GM18861 (cell line): ENCODE measurements around the gene HTD2.
"Not testable (repeated sequence)": the region's sequence is repeated elsewhere in the genome, so short reads cannot be mapped to it uniquely, and the experiment has no call there.

Experiments used
- ATAC-seq: cut with Tn5 transposase; IDR thresholded peaks from one replicate; pipeline ENCODE4 v1.9.1; 2021; ENCODE audit not compliant: unreplicated experiment

HTD2 gene

GRCh38 chr3:58331593-58332152 is 25.4 kb downstream of the HTD2 start:
- no peak for ATAC-seq

GRCh38 chr3:58332575-58333188 is 26.4 kb downstream of the HTD2 start, which contains the start of gene PXK:
PXK (plus strand) TSS chr3:58332892; CDS start chr3:58332989, 97 bp downstream.
- peak; percentile 70 for ATAC-seq

GRCh38 chr3:58333206-58334012 is 27.1 kb downstream of the HTD2 start:
- ATAC-seq: no peak

GRCh38 chr3:58334013-58334321 is 27.6 kb downstream of the HTD2 start:
- ATAC-seq: no peak

- no peak for ATAC-seq
These were observed 28.2 kb downstream of the HTD2 start for GRCh38 chr3:58334506-58334884.

- no peak for ATAC-seq
These were observed 29.3 kb downstream of the HTD2 start for GRCh38 chr3:58335652-58335947.

- ATAC-seq: no peak
These were observed 30.0 kb downstream of the HTD2 start for GRCh38 chr3:58336135-58336882.

- no peak for ATAC-seq
These were observed 30.9 kb downstream of the HTD2 start for GRCh38 chr3:58337190-58337589.

GRCh38 chr3:58339146-58339545 is 32.8 kb downstream of the HTD2 start:
- not testable (repeated sequence) for ATAC-seq

GRCh38 chr3:58340594-58341244 is 34.4 kb downstream of the HTD2 start:
- ATAC-seq: no peak

- no peak for ATAC-seq
These were observed 35.1 kb downstream of the HTD2 start for GRCh38 chr3:58341376-58341775.

- ATAC-seq: no peak
These were observed 36.4 kb downstream of the HTD2 start for GRCh38 chr3:58342676-58343075.

- ATAC-seq: no peak
These were observed 39.1 kb downstream of the HTD2 start for GRCh38 chr3:58345457-58345856.

- no peak for ATAC-seq
These were observed 40.0 kb downstream of the HTD2 start for GRCh38 chr3:58346368-58346767.

GRCh38 chr3:58347984-58348383 is 41.7 kb downstream of the HTD2 start:
- ATAC-seq: no peak

- ATAC-seq: peak; percentile 88
These were observed 43.7 kb downstream of the HTD2 start for GRCh38 chr3:58349792-58350626.

- ATAC-seq: no peak
These were observed 44.3 kb downstream of the HTD2 start for GRCh38 chr3:58350627-58351013.

- ATAC-seq: no peak
These were observed 45.6 kb downstream of the HTD2 start for GRCh38 chr3:58351920-58352319.

GRCh38 chr3:58352626-58353025 is 46.3 kb downstream of the HTD2 start:
- no peak for ATAC-seq

- ATAC-seq: no peak
These were observed 47.6 kb downstream of the HTD2 start for GRCh38 chr3:58353722-58354553.
